Vagina (tissue), 2 donors: Measurements from ENCODE around the gene OSGIN1. TPM values are rescaled to one million over a fixed set of nuclear protein-coding genes. Genes with fewer than 3 reads are reported as not detected.

ENCODE experiments used
- DNase-seq, 2 donors: peaks; one replicate each; pipeline ENCODE4 v3.0.0-alpha.2; 2017; ENCODE audit errors: extremely low spot score in 2 of 2
- H3K27ac ChIP-seq: fragments of 200-600 bp; sonication (generic); one replicate; pipeline ENCODE4 v1.5.1; 2019
- H3K27me3 ChIP-seq: fragments of 200-600 bp; sonication (generic); one replicate; pipeline ENCODE4 v1.5.1; 2019
- H3K36me3 ChIP-seq, 2 donors: fragments of 200-600 bp; sonication (generic); one replicate each; pipeline ENCODE4 v1.5.1; 2017 to 2019
- H3K4me1 ChIP-seq: fragments of 200-600 bp; sonication (generic); one replicate; pipeline ENCODE4 v1.5.1; 2019
- H3K4me3 ChIP-seq, 2 donors: fragments of 200-600 bp; sonication (generic); 1 replicate in 1 of 2; 2 replicates in 1 of 2; pipeline ENCODE4 v1.5.1; 2016 to 2019
- H3K9me3 ChIP-seq: fragments of 200-600 bp; sonication (generic); one replicate; pipeline ENCODE4 v1.5.1; 2019
- POLR2A ChIP-seq, 2 donors: fragments of 450-650 bp; IDR thresholded peaks; one replicate each; pipeline ENCODE4 v1.6.1; 2017; ENCODE audit warnings: antibody characterized with exemption in 2 of 2, mild to moderate bottlenecking in 2 of 2, moderate library complexity in 2 of 2
- POLR2AphosphoS5 ChIP-seq, 2 donors: sonication (generic); formaldehyde crosslinking; IDR thresholded peaks; one replicate each; pipeline ENCODE4 v1.9.0; 2017; ENCODE audit warnings: antibody characterized with exemption in 2 of 2, mild to moderate bottlenecking in 2 of 2, low read depth in 1 of 2; ENCODE audit not compliant: insufficient read depth in 1 of 2
- intact Hi-C: fragments of 100-400 bp; cut with DNase I; formaldehyde crosslinking; loops from one replicate; pipeline ENCODE4 v1.15.1; 2023
- total RNA-seq: library from RNA; depleted of rRNA; stranded (reverse); fragments of >200 nt; gene quantifications from one replicate; pipeline ENCODE4 v1.2.3, GENCODE V29; 2016
- TF ChIP-seq, protein P1 (sequence below), 3 experiments: fragments of 450-650 bp in 2 of 3; fragments of 200-600 bp in 1 of 3; sonication (generic) in 1 of 3; IDR thresholded peaks; one replicate each; pipeline ENCODE4 v1.5.1; 2017 to 2019; ENCODE audit warnings: antibody characterized with exemption in 3 of 3, mild to moderate bottlenecking in 2 of 3, moderate library complexity in 2 of 3

The OSGIN1 gene
- total RNA-seq, 1 donor from 2014 or later: 6.4 TPM

DNA sequence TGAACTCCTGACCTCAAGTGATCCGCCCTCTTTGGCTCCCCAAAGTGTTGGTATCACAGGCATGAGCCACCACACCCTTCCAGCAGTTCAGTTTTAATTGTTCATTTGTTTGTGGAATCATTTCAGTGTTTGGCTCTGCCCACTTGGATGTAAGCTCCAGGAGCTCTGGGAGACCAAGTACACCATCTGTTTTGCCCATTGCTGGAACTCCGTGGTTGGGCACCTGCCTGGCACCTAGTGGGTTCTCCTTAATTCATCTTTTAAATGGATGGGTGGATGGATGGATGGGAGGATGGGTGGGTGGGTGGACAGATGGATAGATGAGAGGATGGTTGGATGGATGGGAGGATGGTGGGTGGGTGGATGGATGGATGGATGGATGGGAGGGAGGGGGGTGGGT, 14.1 kb downstream of the OSGIN1 start:
- Histone ChIP-seq H3K27ac (no peak overlapping the region), H3K4me1 (no peaks in the 10 kb centered on the region), H3K36me3 (no peaks in the 10 kb centered on the region), H3K27me3 (no peaks in the 10 kb centered on the region), H3K4me3 (no peak overlapping the region), H3K9me3 (no peaks in the 10 kb centered on the region)
- no peak for TF ChIP-seq POLR2AphosphoS5 (IDR thresholded peaks at IDR 0.05; ENCODE audit: insufficient read depth in 1 of 2, low read depth in 1 of 2)
- TF ChIP-seq POLR2A (IDR thresholded peaks at IDR 0.05): no peak
- TF ChIP-seq, protein P1, sequence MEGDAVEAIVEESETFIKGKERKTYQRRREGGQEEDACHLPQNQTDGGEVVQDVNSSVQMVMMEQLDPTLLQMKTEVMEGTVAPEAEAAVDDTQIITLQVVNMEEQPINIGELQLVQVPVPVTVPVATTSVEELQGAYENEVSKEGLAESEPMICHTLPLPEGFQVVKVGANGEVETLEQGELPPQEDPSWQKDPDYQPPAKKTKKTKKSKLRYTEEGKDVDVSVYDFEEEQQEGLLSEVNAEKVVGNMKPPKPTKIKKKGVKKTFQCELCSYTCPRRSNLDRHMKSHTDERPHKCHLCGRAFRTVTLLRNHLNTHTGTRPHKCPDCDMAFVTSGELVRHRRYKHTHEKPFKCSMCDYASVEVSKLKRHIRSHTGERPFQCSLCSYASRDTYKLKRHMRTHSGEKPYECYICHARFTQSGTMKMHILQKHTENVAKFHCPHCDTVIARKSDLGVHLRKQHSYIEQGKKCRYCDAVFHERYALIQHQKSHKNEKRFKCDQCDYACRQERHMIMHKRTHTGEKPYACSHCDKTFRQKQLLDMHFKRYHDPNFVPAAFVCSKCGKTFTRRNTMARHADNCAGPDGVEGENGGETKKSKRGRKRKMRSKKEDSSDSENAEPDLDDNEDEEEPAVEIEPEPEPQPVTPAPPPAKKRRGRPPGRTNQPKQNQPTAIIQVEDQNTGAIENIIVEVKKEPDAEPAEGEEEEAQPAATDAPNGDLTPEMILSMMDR (IDR thresholded peaks at IDR 0.05): no peak
- no peak for DNase-seq
- intact Hi-C loops: loop anchor here (10.0 kb wide), 2 partner anchors 98 to 518 kb away; no protein-coding TSS in a partner anchor

DNA sequence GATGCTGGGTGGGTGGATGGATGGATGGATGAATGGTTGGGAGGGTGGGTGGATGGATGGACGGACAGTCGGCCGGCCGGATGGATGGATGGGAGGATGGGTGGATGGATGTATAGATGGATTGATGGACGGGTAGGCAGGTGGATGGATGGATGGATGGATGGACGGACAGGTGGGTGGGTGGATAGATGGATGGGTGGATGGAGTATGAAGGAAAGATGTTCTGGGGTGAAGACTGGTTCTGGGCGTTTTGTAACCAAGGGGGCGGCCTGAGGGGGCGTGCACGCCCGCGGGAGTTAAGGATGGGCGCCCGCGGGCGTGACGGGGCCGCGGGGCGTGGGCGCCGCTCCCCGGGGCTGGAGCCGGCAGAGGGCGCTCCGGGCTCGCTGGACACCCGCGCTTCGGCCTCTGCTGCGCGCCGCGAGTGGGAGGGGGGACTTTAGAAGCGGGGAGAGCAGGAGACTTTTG, 14.8 kb downstream of the OSGIN1 start, which contains the start of gene NECAB2:
TSS of gene NECAB2 (plus strand) at position 407 of the 468 bp plus-strand sequence. CDS start 405 bp downstream, outside the sequence.
- intact Hi-C loops: loop anchor here (10.0 kb wide), 2 partner anchors 97 to 517 kb away; no protein-coding TSS in a partner anchor
- no peak within 1 kb of the TSS for H3K27ac ChIP-seq
- no peaks in the 10 kb centered on the region for H3K36me3 ChIP-seq
- H3K4me1 ChIP-seq: no peaks in the 10 kb centered on the region
- TF ChIP-seq, protein P1 (IDR thresholded peaks at IDR 0.05): peak in 1 of 3 experiments; percentile 58
- no peak for TF ChIP-seq POLR2A (IDR thresholded peaks at IDR 0.05)
- H3K4me3 ChIP-seq: peak within 1 kb of the TSS in 1 of 2 donors; percentile 39
- DNase-seq: no peak
- H3K9me3 ChIP-seq: no peaks in the 10 kb centered on the region
- H3K27me3 ChIP-seq: no peaks in the 10 kb centered on the region

DNA sequence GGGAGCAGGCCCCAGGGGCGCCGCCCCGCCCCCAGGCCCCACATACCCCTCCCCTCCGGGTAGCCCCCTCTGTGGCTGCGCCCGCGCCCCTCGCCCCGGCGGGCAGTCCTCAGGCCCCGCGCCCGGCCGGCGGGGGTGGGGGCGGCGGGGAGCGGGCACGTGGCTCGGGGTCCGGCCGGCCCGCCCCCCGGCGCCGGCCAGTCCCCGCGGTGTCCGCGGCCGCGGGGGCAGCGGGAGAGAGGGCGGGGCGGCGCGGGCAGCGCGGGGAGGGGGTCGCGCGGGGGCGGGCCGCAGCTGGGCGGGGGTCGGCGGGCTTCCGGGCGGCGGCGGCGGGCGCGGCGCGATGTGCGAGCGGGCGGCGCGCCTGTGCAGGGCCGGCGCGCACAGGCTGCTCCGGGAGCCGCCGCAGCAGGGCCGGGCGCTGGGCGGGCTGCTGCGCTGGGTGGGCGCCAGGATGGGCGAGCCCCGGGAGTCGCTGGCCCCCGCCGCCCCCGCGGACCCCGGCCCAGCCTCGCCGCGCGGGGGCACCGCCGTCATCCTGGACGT, 15.3 kb downstream of the OSGIN1 start:
- Histone ChIP-seq H3K4me3 (peak overlapping the region in 1 of 2 donors; percentile 39), H3K9me3 (no peaks in the 10 kb centered on the region), H3K4me1 (no peaks in the 10 kb centered on the region), H3K27ac (no peak overlapping the region), H3K27me3 (no peaks in the 10 kb centered on the region), H3K36me3 (no peaks in the 10 kb centered on the region)
- intact Hi-C loops: loop anchor here (10.0 kb wide), 2 partner anchors 96 to 516 kb away; no protein-coding TSS in a partner anchor
- TF ChIP-seq POLR2AphosphoS5 (IDR thresholded peaks at IDR 0.05; ENCODE audit: insufficient read depth in 1 of 2, low read depth in 1 of 2): no peak
- no peak for DNase-seq

DNA sequence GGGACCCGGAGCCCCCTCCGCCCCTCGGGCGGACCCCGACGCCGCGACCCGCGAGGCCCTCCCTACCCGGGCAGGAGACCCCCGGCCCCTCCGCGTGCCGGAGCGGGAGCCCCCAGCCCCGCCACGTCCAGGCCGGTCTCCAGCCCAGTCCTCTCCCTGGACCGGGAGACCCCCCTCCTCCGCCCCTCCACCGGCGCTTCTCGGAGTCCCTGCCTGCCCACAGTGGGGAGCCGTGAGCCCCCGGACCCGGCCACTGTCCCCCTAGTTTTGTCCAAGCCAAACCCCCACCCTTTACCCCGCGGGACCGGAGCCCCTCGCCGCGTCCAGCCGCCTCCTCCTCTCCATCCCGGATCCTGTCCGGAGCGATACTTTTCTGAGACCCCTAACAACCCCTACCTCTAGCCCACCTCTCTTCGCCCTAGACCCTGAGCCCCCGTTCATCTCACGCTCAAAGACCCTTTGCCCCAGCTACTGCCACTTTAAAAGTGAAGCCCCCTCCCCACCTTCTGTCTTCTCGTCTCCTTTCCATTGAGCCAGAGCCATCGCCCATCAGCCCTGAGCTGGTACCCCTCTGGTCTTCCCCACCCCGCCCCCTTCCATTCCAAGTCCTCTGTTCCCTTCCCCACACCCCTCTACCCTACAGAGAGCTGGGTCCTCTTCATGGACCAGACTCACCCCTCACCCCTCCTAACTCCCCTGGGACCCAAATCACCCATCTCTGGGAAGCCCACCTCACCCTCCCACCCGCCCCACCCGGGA, 16.0 kb downstream of the OSGIN1 start:
- TF ChIP-seq POLR2AphosphoS5 (IDR thresholded peaks at IDR 0.05; ENCODE audit: insufficient read depth in 1 of 2, low read depth in 1 of 2) (no peak), POLR2A (IDR thresholded peaks at IDR 0.05) (no peak)
- TF ChIP-seq, protein P1 (IDR thresholded peaks at IDR 0.05): no peak
- no peaks in the 10 kb centered on the region for H3K9me3 ChIP-seq
- H3K36me3 ChIP-seq: no peaks in the 10 kb centered on the region
- H3K4me1 ChIP-seq: no peaks in the 10 kb centered on the region
- H3K27ac ChIP-seq: no peak overlapping the region
- peak overlapping the region in 1 of 2 donors; percentile 27 for H3K4me3 ChIP-seq
- intact Hi-C loops: loop anchor here (10.0 kb wide), 2 partner anchors 96 to 516 kb away; no protein-coding TSS in a partner anchor
- H3K27me3 ChIP-seq: no peaks in the 10 kb centered on the region
- no peak for DNase-seq

DNA sequence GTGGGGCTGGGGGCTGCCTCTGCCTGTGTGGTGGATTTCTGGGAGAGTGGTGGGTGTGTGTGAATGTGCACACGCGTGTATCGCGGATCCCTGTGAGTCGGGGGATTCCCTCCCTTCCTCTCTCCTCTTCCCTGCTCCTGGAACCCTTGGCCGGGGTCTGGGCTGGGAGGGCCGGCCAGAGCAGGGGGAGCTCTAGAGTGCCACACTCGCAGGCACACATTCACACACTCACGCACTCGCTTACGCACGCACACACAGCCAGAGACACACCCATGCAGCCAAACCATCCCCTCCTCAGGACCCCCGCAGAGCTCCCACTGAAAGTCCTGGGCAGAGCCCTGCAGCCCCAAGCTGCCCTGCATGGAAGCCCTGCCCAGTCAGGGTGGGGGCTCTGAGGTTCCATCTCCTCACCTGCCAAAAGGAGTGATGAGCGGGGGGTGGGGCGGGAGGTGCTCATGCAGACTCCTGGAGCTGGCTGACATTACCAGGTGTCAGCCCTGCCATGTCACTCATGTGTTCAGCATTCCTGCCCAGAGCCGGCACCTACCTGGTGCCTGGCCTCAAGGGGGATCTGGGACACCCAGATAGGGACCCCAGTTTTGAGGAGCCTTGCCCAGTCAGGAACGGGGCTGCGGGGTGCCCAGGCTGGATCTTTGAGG, 16.9 kb downstream of the OSGIN1 start:
- intact Hi-C loops: loop anchor here (10.0 kb wide), 2 partner anchors 95 to 515 kb away; no protein-coding TSS in a partner anchor
- DNase-seq: no peak
- H3K9me3 ChIP-seq: no peaks in the 10 kb centered on the region
- no peak overlapping the region for H3K27ac ChIP-seq
- TF ChIP-seq POLR2A (IDR thresholded peaks at IDR 0.05) (no peak), POLR2AphosphoS5 (IDR thresholded peaks at IDR 0.05; ENCODE audit: insufficient read depth in 1 of 2, low read depth in 1 of 2) (no peak)
- TF ChIP-seq, protein P1 (IDR thresholded peaks at IDR 0.05): no peak
- no peaks in the 10 kb centered on the region for H3K36me3 ChIP-seq
- H3K4me3 ChIP-seq: no peak overlapping the region
- no peaks in the 10 kb centered on the region for H3K4me1 ChIP-seq
- H3K27me3 ChIP-seq: no peaks in the 10 kb centered on the region
